Hypothalamus (tissue), 51 donors: Measurements from ENCODE around the gene TMEM248.
"Not testable (repeated sequence)": the region's sequence is repeated elsewhere in the genome, so short reads cannot be mapped to it uniquely, and the experiment has no call there.

ENCODE experiments used
- DNase-seq, 51 donors: peaks; one replicate each; lab custom pipeline; 2025; lab: John Stamatoyannopoulos, UW

TMEM248 gene

GRCh38 chr7:66995050-66995776, 74.2 kb downstream of the TMEM248 start, which contains the start of gene SBDS:
Gene SBDS, minus strand, starts transcription at chr7:66995586. Its CDS starts 169 bp downstream, at chr7:66995417.
- peak; percentile 37 to 97 (median 88) for DNase-seq

GRCh38 chr7:66996444-66997191, 75.6 kb downstream of the TMEM248 start, which contains the start of gene TYW1:
Gene TYW1, plus strand, starts transcription at chr7:66996833. Its CDS starts 146 bp downstream, at chr7:66996979.
- DNase-seq = peak; percentile 33 to 99 (median 96)

- DNase-seq = peak in 2 of 51 donors; percentile 8 to 12
These were observed 79.7 kb downstream of the TMEM248 start for GRCh38 chr7:67000601-67001258.

GRCh38 chr7:67004145-67004544, 83.1 kb downstream of the TMEM248 start:
- not testable (repeated sequence) for DNase-seq

GRCh38 chr7:67006965-67007364, 85.9 kb downstream of the TMEM248 start:
- DNase-seq = no peak
